Activated naive CD4-positive, alpha-beta T cell treated with anti-CD3 and anti-CD28 coated beads for 36 hours (primary cell): ENCODE data around the gene ST7. TPM values are rescaled to one million over a fixed set of nuclear protein-coding genes. Genes with fewer than 3 reads are reported as not detected.
A peak's percentile ranks its signal among the peaks of the same experiment; 100 is the strongest.

Experiments used
- CTCF ChIA-PET: fragments of 350-600 bp; sonication (Branson Sonifier 250); formaldehyde crosslinking; loops from one replicate; lab custom pipeline; 2021; ENCODE audit warnings: antibody characterized with exemption; lab: Charles Lee
- DNase-seq: peaks from one replicate; pipeline ENCODE4 v3.0.0-alpha.2; 2020
- H3K27ac Mint-ChIP-seq: one replicate; pipeline ENCODE4 v1.8.0; 2021; ENCODE audit warnings: mild to moderate bottlenecking, mixed read lengths
- H3K27me3 Mint-ChIP-seq: one replicate; pipeline ENCODE4 v1.8.0; 2021; ENCODE audit warnings: low read depth, mixed read lengths
- H3K36me3 Mint-ChIP-seq: one replicate; pipeline ENCODE4 v1.8.0; 2021; ENCODE audit warnings: low read depth, mixed read lengths
- H3K4me1 Mint-ChIP-seq: one replicate; pipeline ENCODE4 v1.8.0; 2021; ENCODE audit warnings: low read depth, mixed read lengths
- H3K4me3 Mint-ChIP-seq: one replicate; pipeline ENCODE4 v1.8.0; 2021; ENCODE audit warnings: mild to moderate bottlenecking, moderate library complexity, mixed read lengths
- H3K9me3 Mint-ChIP-seq: one replicate; pipeline ENCODE4 v1.8.0; 2021; ENCODE audit warnings: mixed read lengths
- intact Hi-C: fragments of 100-400 bp; cut with micrococcal nuclease; formaldehyde crosslinking; loops from one replicate; pipeline ENCODE4 v1.15.1; 2023
- total RNA-seq, 2 experiments: library from RNA; stranded (reverse); gene quantifications; one replicate each; pipeline ENCODE4 v1.2.3, GENCODE V29; 2021

ST7 gene
- total RNA-seq, 2 experiments from 2014 or later = 4.1 to 5.2 TPM

GRCh38 chr7:117001283-117001682 is 48.0 kb downstream of the ST7 start:
- Mint-ChIP-seq H3K4me3 (no peak overlapping the region), H3K27ac (no peak overlapping the region)

GRCh38 chr7:117004899-117005298 is 51.6 kb downstream of the ST7 start:
- Mint-ChIP-seq H3K9me3 (no peaks in the 10 kb centered on the region), H3K36me3 (no peaks in the 10 kb centered on the region), H3K4me1 (peaks cover 39% of the 10 kb centered on the region), H3K27ac (no peak overlapping the region), H3K4me3 (no peak overlapping the region), H3K27me3 (no peaks in the 10 kb centered on the region)
- CTCF ChIA-PET = no interaction called here
- no peak for DNase-seq
- intact Hi-C loops = no loop called here

More at GRCh38 chr7:117001283-117001682, 48.0 kb downstream of the ST7 start:
- CTCF ChIA-PET = interaction anchor here (1.0 to 1.4 kb wide), 2 partner anchors 11 to 13 kb away, joined by 3 to 4 read pairs; no protein-coding TSS in a partner anchor
- no peak for DNase-seq
- Mint-ChIP-seq H3K9me3 (no peaks in the 10 kb centered on the region), H3K27me3 (no peaks in the 10 kb centered on the region), H3K36me3 (no peaks in the 10 kb centered on the region), H3K4me1 (peaks cover 7% of the 10 kb centered on the region)
- intact Hi-C loops = no loop called here

- no peak for DNase-seq
- CTCF ChIA-PET = interaction anchor here (1.0 to 9.3 kb wide), 3 partner anchors 18 to 121 kb away, joined by 4 to 123 read pairs (median 11); no protein-coding TSS in a partner anchor
- intact Hi-C loops = no loop called here
- H3K27ac Mint-ChIP-seq = no peak overlapping the region
- H3K27me3 Mint-ChIP-seq = no peaks in the 10 kb centered on the region
- H3K9me3 Mint-ChIP-seq = no peaks in the 10 kb centered on the region
- no peaks in the 10 kb centered on the region for H3K36me3 Mint-ChIP-seq
- peaks cover 45% of the 10 kb centered on the region for H3K4me1 Mint-ChIP-seq
- no peak overlapping the region for H3K4me3 Mint-ChIP-seq
These were observed 52.1 kb downstream of the ST7 start for GRCh38 chr7:117005449-117005848.

GRCh38 chr7:117006907-117007684 is 53.8 kb downstream of the ST7 start:
- Mint-ChIP-seq H3K36me3 (no peaks in the 10 kb centered on the region), H3K4me1 (peaks cover 61% of the 10 kb centered on the region), H3K9me3 (no peaks in the 10 kb centered on the region), H3K4me3 (no peak overlapping the region), H3K27ac (no peak overlapping the region), H3K27me3 (no peaks in the 10 kb centered on the region)
- no peak for DNase-seq
- CTCF ChIA-PET = interaction anchor here (0.8 to 9.3 kb wide), 11 partner anchors 9 to 128 kb away, joined by 3 to 123 read pairs (median 3); no protein-coding TSS in a partner anchor
- intact Hi-C loops = loop anchor here (1.0 kb wide), 1 partner anchor 145 kb away; the partner anchor contains the start of gene CAPZA2

GRCh38 chr7:117008118-117008885 is 55.0 kb downstream of the ST7 start:
- Mint-ChIP-seq H3K36me3 (no peaks in the 10 kb centered on the region), H3K4me3 (no peak overlapping the region), H3K4me1 (peaks cover 61% of the 10 kb centered on the region), H3K27ac (no peak overlapping the region), H3K9me3 (no peaks in the 10 kb centered on the region), H3K27me3 (no peaks in the 10 kb centered on the region)
- no peak for DNase-seq
- intact Hi-C loops = no loop called here
- CTCF ChIA-PET = interaction anchor here (0.5 to 9.3 kb wide), 5 partner anchors 13 to 118 kb away, joined by 3 to 123 read pairs (median 3); no protein-coding TSS in a partner anchor

- no peaks in the 10 kb centered on the region for H3K27me3 Mint-ChIP-seq
- intact Hi-C loops = no loop called here
- CTCF ChIA-PET = interaction anchor here (0.5 to 9.3 kb wide), 5 partner anchors 13 to 117 kb away, joined by 3 to 123 read pairs (median 5); no protein-coding TSS in a partner anchor
- H3K4me3 Mint-ChIP-seq = no peak overlapping the region
- no peaks in the 10 kb centered on the region for H3K36me3 Mint-ChIP-seq
- no peaks in the 10 kb centered on the region for H3K9me3 Mint-ChIP-seq
- no peak overlapping the region for H3K27ac Mint-ChIP-seq
- DNase-seq = peak; percentile 49
- H3K4me1 Mint-ChIP-seq = peaks cover 62% of the 10 kb centered on the region
These were observed 55.7 kb downstream of the ST7 start for GRCh38 chr7:117008886-117009531.

GRCh38 chr7:117009705-117010361 is 56.5 kb downstream of the ST7 start:
- Mint-ChIP-seq H3K9me3 (no peaks in the 10 kb centered on the region), H3K4me3 (no peak overlapping the region), H3K27me3 (no peaks in the 10 kb centered on the region), H3K4me1 (peaks cover 65% of the 10 kb centered on the region), H3K27ac (peak overlapping the region; percentile 38), H3K36me3 (no peaks in the 10 kb centered on the region)
- intact Hi-C loops = loop anchor here (1.0 to 10.0 kb wide), 8 partner anchors 13 to 1175 kb away; partner anchors contain the start of genes LSM8 and TES
- no peak for DNase-seq
- CTCF ChIA-PET = interaction anchor here (0.5 to 9.3 kb wide), 9 partner anchors 14 to 118 kb away, joined by 3 to 123 read pairs (median 5); no protein-coding TSS in a partner anchor

- CTCF ChIA-PET = interaction anchor here (0.6 to 9.3 kb wide), 12 partner anchors 15 to 117 kb away, joined by 3 to 123 read pairs (median 5); no protein-coding TSS in a partner anchor
- intact Hi-C loops = loop anchor here (1.0 to 10.0 kb wide), 8 partner anchors 13 to 1174 kb away; partner anchors contain the start of genes LSM8 and TES
- no peak overlapping the region for H3K4me3 Mint-ChIP-seq
- no peaks in the 10 kb centered on the region for H3K27me3 Mint-ChIP-seq
- H3K9me3 Mint-ChIP-seq = no peaks in the 10 kb centered on the region
- peak; percentile 60 for DNase-seq
- H3K36me3 Mint-ChIP-seq = no peaks in the 10 kb centered on the region
- H3K4me1 Mint-ChIP-seq = peaks cover 68% of the 10 kb centered on the region
- peak overlapping the region; percentile 38 for H3K27ac Mint-ChIP-seq
These were observed 57.3 kb downstream of the ST7 start for GRCh38 chr7:117010375-117011133.

- no peaks in the 10 kb centered on the region for H3K36me3 Mint-ChIP-seq
- no peaks in the 10 kb centered on the region for H3K9me3 Mint-ChIP-seq
- H3K27me3 Mint-ChIP-seq = no peaks in the 10 kb centered on the region
- no peak overlapping the region for H3K27ac Mint-ChIP-seq
- no peak for DNase-seq
- CTCF ChIA-PET = interaction anchor here (0.6 to 9.3 kb wide), 14 partner anchors 12 to 147 kb away, joined by 3 to 123 read pairs (median 4); no protein-coding TSS in a partner anchor
- peaks cover 67% of the 10 kb centered on the region for H3K4me1 Mint-ChIP-seq
- no peak overlapping the region for H3K4me3 Mint-ChIP-seq
- intact Hi-C loops = loop anchor here (1.0 to 10.0 kb wide), 5 partner anchors 23 to 1173 kb away; partner anchors contain the start of genes LSM8 and TES
These were observed 58.3 kb downstream of the ST7 start for GRCh38 chr7:117011419-117012260.

- Mint-ChIP-seq H3K9me3 (no peaks in the 10 kb centered on the region), H3K27ac (no peak overlapping the region), H3K36me3 (no peaks in the 10 kb centered on the region), H3K4me3 (no peak overlapping the region), H3K4me1 (peaks cover 60% of the 10 kb centered on the region), H3K27me3 (peaks cover 3% of the 10 kb centered on the region)
- intact Hi-C loops = loop anchor here (1.0 to 10.0 kb wide), 5 partner anchors 24 to 1173 kb away; partner anchors contain the start of genes LSM8 and TES
- DNase-seq = no peak
- CTCF ChIA-PET = interaction anchor here (0.6 to 9.3 kb wide), 12 partner anchors 11 to 148 kb away, joined by 3 to 123 read pairs (median 4); no protein-coding TSS in a partner anchor
These were observed 59.0 kb downstream of the ST7 start for GRCh38 chr7:117012284-117012683.
